BLaER1 treated with 17β-estradiol and CSF1 and Interleukin-3, amounts not matched to agents 10 nM and 100 nM (cell line): Measurements from ENCODE around the gene ARHGEF37.
A peak's percentile ranks its signal among the peaks of the same experiment; 100 is the strongest.

Experiments used
- H3K27ac ChIP-seq, 11 experiments: shearing (Covaris generic); formaldehyde crosslinking; 2 replicates each; pipeline ENCODE4 v1.8.1; 2022
- H3K27me3 ChIP-seq, 11 experiments: shearing (Covaris generic); formaldehyde crosslinking; 2 replicates each; pipeline ENCODE4 v1.8.1; 2022
- H3K36me3 ChIP-seq, 11 experiments: shearing (Covaris generic); formaldehyde crosslinking; 2 replicates each; pipeline ENCODE4 v1.8.1; 2022
- H3K4me1 ChIP-seq, 10 experiments: shearing (Covaris generic); formaldehyde crosslinking; 2 replicates each; pipeline ENCODE4 v1.8.1; 2022
- H3K4me2 ChIP-seq, 11 experiments: shearing (Covaris generic); formaldehyde crosslinking; 2 replicates each; pipeline ENCODE4 v1.8.1; 2022
- H3K4me3 ChIP-seq, 10 experiments: shearing (Covaris generic); formaldehyde crosslinking; 2 replicates each; pipeline ENCODE4 v1.8.1; 2022
- H3K9ac ChIP-seq, 11 experiments: shearing (Covaris generic); formaldehyde crosslinking; 2 replicates each; pipeline ENCODE4 v1.8.1; 2022
- H3K9me3 ChIP-seq, 11 experiments: shearing (Covaris generic); formaldehyde crosslinking; replicated peaks in 1 of 11; 2 replicates each; pipeline ENCODE4 v1.8.1; 2022
- H4K20me1 ChIP-seq, 11 experiments: shearing (Covaris generic); formaldehyde crosslinking; 2 replicates each; pipeline ENCODE4 v1.8.1; 2022
- Cebpa-rat ChIP-seq, 11 experiments: shearing (Covaris generic); IDR thresholded peaks; 2 replicates each; pipeline ENCODE4 v1.8.1; 2022

The ARHGEF37 gene

GRCh38 chr5:149627070-149627469 lies 45.8 kb downstream of the ARHGEF37 start:
- Histone ChIP-seq H3K36me3 (no peaks in the 10 kb centered on the region), H3K9ac (no peak overlapping the region), H3K9me3 (no peaks in the 10 kb centered on the region), H3K27me3 (no peaks in the 10 kb centered on the region), H4K20me1 (no peaks in the 10 kb centered on the region), H3K4me3 (no peak overlapping the region), H3K4me2 (no peak overlapping the region), H3K4me1 (peaks cover 2 to 12% (median 9%) of the 10 kb centered on the region in 10 experiments; a peak in 19 of 20 replicates), H3K27ac (no peak overlapping the region)
- no peak for TF ChIP-seq Cebpa-rat (IDR thresholded peaks at IDR 0.05)

- Histone ChIP-seq H3K4me2 (0 out of 22 replicates have a peak overlapping the region, but pooled peaks of 1 of the 11 experiments have one; percentile 25), H3K36me3 (no peaks in the 10 kb centered on the region), H3K27ac (no peak overlapping the region), H3K4me1 (peaks cover 9 to 24% (median 20%) of the 10 kb centered on the region in 10 experiments), H3K9ac (no peak overlapping the region), H3K4me3 (no peak overlapping the region), H4K20me1 (no peaks in the 10 kb centered on the region), H3K9me3 (no peaks in the 10 kb centered on the region), H3K27me3 (no peaks in the 10 kb centered on the region)
- TF ChIP-seq Cebpa-rat (IDR thresholded peaks at IDR 0.05) = no peak
Measured at GRCh38 chr5:149628221-149628620, 46.9 kb downstream of the ARHGEF37 start.

GRCh38 chr5:149628846-149629388 lies 47.6 kb downstream of the ARHGEF37 start:
- Histone ChIP-seq H3K9ac (no peak overlapping the region), H3K27me3 (no peaks in the 10 kb centered on the region), H3K4me1 (peaks cover 9 to 31% (median 24%) of the 10 kb centered on the region in 10 experiments), H3K27ac (no peak overlapping the region), H3K4me2 (no peak overlapping the region), H4K20me1 (no peaks in the 10 kb centered on the region), H3K9me3 (no peaks in the 10 kb centered on the region), H3K4me3 (no peak overlapping the region), H3K36me3 (no peaks in the 10 kb centered on the region)
- TF ChIP-seq Cebpa-rat (IDR thresholded peaks at IDR 0.05) = no peak

DNA sequence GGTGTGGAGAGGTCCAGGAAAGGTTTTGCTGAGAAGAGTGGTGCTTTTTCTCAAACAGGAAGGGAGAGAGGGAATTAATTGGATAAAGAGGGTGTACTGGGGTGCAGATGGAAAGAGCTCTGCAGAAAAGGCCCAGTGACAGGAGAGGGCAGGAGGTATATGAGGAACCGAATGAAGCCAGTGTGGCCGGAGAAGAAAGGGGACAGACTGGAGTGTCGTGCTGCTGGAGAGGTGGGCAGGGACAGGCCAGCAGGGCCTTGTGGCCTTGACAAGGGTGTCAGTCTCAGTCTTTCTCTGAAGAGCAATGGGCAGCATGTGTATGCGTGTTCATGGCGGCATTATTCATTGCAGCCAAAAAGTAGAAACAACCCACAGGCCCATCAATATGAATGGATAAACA lies 48.1 kb downstream of the ARHGEF37 start:
- Histone ChIP-seq H3K4me3 (no peak overlapping the region), H3K27ac (no peak overlapping the region), H3K27me3 (no peaks in the 10 kb centered on the region), H3K36me3 (no peaks in the 10 kb centered on the region), H3K4me1 (peaks cover 9 to 33% (median 24%) of the 10 kb centered on the region in 10 experiments), H3K9ac (no peak overlapping the region), H4K20me1 (no peaks in the 10 kb centered on the region), H3K9me3 (no peaks in the 10 kb centered on the region), H3K4me2 (no peak overlapping the region)
- no peak for TF ChIP-seq Cebpa-rat (IDR thresholded peaks at IDR 0.05)

GRCh38 chr5:149630337-149630736 lies 49.0 kb downstream of the ARHGEF37 start:
- peaks cover 9 to 33% (median 24%) of the 10 kb centered on the region in 10 experiments for H3K4me1 ChIP-seq
- H3K27me3 ChIP-seq = no peaks in the 10 kb centered on the region
- H3K36me3 ChIP-seq = no peaks in the 10 kb centered on the region
- no peak overlapping the region for H3K27ac ChIP-seq
- no peaks in the 10 kb centered on the region for H3K9me3 ChIP-seq
- no peak overlapping the region for H3K9ac ChIP-seq
- no peak overlapping the region for H3K4me3 ChIP-seq
- no peak for TF ChIP-seq Cebpa-rat (IDR thresholded peaks at IDR 0.05)
- no peaks in the 10 kb centered on the region for H4K20me1 ChIP-seq
- H3K4me2 ChIP-seq = peak overlapping the region in 7 of 11 experiments; percentile 24 to 59 (median 47); a peak in 11 of 22 replicates

DNA sequence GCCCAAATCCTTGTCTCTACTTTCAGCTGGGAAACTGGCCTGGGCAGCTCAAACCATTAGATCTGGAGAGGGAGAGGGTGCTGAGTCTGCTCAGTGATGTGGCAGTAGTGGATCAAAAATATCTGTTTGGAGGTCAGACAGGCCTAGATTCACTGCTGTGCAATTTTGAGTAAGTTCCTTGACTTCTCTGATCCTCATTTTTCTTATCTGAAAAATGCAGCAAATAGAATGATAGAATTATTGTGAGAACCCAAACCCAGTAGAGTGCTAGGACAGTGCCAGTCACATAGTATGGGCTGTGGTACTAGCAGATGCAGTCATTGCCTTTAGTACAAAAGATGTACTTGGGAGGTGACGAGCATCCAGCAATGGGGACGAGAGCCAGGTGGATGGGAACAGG lies 50.2 kb downstream of the ARHGEF37 start:
- no peak for TF ChIP-seq Cebpa-rat (IDR thresholded peaks at IDR 0.05)
- Histone ChIP-seq H4K20me1 (no peaks in the 10 kb centered on the region), H3K9me3 (no peaks in the 10 kb centered on the region), H3K9ac (no peak overlapping the region), H3K4me3 (no peak overlapping the region), H3K27me3 (no peaks in the 10 kb centered on the region), H3K4me2 (no peak overlapping the region), H3K36me3 (no peaks in the 10 kb centered on the region), H3K27ac (no peak overlapping the region), H3K4me1 (peaks cover 9 to 33% (median 24%) of the 10 kb centered on the region in 10 experiments)

DNA sequence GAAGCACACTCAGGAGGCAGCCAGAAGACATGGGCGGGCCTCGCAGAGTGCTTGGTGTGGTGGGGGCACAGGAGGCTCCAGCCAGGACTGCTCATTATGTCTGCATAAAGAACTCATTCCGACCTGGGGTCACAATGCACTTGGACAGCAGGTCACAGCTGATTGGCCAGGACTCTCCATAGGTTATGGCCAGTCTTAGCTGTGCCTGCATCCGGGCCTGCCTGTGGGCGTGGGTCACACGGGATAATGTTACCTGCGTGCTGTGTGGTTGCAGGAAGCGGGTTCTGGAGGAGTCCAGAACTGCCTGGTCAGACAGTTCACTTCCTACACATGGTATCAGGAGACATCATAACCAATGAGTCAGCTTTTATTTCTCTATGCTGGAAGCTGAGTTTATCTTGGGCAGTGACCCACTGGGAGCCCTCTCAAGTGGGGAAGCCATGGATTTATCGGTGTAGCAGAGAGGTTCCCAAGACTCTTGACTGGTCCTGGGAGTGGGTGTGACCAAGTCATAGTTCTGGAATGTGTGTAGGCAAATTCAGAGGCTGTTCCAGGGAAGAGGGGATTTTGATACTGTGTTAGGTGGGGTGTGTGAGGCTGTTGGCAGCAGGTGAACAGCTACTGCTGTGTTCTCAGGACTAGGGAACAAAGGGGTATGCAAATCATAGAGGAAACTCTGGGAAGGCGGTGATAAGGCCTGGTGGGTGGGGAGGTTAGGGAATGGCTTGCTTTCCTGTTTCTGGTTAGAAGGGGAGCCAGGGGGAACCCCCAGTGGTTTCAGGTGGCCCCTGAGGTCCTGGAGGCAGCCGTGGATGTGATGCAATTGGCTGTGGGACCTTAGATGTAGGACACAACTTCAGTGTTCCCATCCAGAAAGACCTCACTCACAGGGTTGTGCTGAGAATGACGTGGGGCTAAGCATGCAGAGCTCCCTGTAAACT lies 51.3 kb downstream of the ARHGEF37 start:
- Histone ChIP-seq H3K9ac (no peak overlapping the region), H3K4me3 (no peak overlapping the region), H3K4me2 (peak overlapping the region in 9 of 11 experiments; percentile 3 to 85 (median 32); a peak in 13 of 22 replicates), H3K27me3 (no peaks in the 10 kb centered on the region), H3K9me3 (no peaks in the 10 kb centered on the region), H4K20me1 (no peaks in the 10 kb centered on the region), H3K4me1 (peaks cover 9 to 33% (median 24%) of the 10 kb centered on the region in 10 experiments), H3K36me3 (no peaks in the 10 kb centered on the region), H3K27ac (peak overlapping the region in 1 of 11 experiments; percentile 20; a peak in 1 of 22 replicates)
- no peak for TF ChIP-seq Cebpa-rat (IDR thresholded peaks at IDR 0.05)

DNA sequence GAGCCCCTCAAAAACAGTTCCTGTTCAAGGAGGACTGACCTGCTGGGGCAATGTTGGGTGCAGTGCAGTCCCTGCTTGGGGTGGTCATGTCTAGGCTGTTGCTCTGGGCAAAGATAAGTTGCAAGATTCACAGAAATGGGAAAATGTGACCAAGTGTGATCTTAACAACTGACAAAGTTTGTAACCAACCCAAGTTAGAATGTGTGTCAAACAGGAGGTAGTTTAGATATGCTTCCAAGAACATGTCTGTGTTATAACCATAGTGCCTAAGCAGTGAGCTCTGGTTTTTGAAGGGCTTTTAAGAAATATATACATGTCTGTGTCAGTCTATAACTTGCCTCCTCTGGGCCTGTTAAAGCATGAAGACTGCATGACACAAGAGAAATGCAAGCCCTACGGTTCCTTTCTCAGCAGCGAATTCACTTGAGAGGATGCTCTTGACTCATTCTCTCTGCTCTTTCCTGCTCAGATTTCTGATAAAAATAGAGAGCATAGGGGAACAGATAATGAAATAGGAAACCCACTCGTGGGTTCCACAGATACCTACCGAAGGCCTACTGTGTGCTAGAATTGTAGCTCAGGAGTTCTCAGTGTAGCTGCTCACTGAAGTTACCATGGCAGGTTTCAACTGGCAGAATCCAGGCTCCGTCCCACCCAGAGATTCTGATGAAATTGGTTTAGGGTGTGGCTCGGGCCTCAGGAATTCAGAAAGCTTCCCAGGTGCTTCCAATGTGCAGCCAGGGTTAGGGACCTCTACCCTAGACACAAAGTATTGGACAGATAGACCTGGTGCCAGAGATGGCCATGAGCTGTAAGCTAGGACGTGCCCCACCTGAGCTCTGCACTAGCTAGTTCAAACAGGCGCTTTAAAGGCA lies 52.4 kb downstream of the ARHGEF37 start:
- no peak overlapping the region for H3K4me3 ChIP-seq
- no peaks in the 10 kb centered on the region for H3K36me3 ChIP-seq
- peaks cover 9 to 29% (median 24%) of the 10 kb centered on the region in 10 experiments for H3K4me1 ChIP-seq
- H3K27ac ChIP-seq = no peak overlapping the region
- H3K4me2 ChIP-seq = peak overlapping the region in 5 of 11 experiments; percentile 3 to 85 (median 69); a peak in 8 of 22 replicates
- no peaks in the 10 kb centered on the region for H3K9me3 ChIP-seq
- no peaks in the 10 kb centered on the region for H4K20me1 ChIP-seq
- TF ChIP-seq Cebpa-rat (IDR thresholded peaks at IDR 0.05) = no peak
- no peak overlapping the region for H3K9ac ChIP-seq
- H3K27me3 ChIP-seq = no peaks in the 10 kb centered on the region

DNA sequence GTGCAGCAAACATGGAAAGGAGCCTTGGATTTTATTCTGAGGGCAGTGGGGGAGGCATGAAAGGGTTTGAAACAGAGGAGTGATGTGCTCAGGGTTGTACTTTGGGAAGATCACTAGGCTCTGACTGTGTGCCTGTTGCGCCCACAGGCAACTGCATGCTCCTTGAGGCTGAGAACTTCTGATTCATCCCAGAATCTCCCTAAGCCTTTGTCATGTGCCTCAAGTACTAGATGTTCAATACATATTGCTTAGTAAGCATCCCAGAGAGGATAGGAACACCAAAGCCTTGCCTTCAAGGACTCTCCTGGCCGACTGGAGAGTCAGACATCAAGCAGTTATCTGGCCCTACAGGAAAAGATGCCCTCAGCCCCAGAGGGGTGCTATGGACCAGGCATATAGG lies 54.1 kb downstream of the ARHGEF37 start:
- no peak overlapping the region for H3K27ac ChIP-seq
- no peaks in the 10 kb centered on the region for H3K9me3 ChIP-seq
- no peak overlapping the region for H3K4me3 ChIP-seq
- no peaks in the 10 kb centered on the region for H3K27me3 ChIP-seq
- no peak for TF ChIP-seq Cebpa-rat (IDR thresholded peaks at IDR 0.05)
- no peaks in the 10 kb centered on the region for H3K36me3 ChIP-seq
- peaks cover 5 to 39% (median 28%) of the 10 kb centered on the region in 10 experiments for H3K4me1 ChIP-seq
- no peak overlapping the region for H3K4me2 ChIP-seq
- H3K9ac ChIP-seq = 0 out of 22 replicates have a peak overlapping the region, but pooled peaks of 1 of the 11 experiments have one; percentile 12
- H4K20me1 ChIP-seq = no peaks in the 10 kb centered on the region
